Measurements from ENCODE around the gene ENDOD1.
"Not testable (repeated sequence)": the region's sequence is repeated elsewhere in the genome, so short reads cannot be mapped to it uniquely, and the experiment has no call there.

Gene ENDOD1

DNA sequence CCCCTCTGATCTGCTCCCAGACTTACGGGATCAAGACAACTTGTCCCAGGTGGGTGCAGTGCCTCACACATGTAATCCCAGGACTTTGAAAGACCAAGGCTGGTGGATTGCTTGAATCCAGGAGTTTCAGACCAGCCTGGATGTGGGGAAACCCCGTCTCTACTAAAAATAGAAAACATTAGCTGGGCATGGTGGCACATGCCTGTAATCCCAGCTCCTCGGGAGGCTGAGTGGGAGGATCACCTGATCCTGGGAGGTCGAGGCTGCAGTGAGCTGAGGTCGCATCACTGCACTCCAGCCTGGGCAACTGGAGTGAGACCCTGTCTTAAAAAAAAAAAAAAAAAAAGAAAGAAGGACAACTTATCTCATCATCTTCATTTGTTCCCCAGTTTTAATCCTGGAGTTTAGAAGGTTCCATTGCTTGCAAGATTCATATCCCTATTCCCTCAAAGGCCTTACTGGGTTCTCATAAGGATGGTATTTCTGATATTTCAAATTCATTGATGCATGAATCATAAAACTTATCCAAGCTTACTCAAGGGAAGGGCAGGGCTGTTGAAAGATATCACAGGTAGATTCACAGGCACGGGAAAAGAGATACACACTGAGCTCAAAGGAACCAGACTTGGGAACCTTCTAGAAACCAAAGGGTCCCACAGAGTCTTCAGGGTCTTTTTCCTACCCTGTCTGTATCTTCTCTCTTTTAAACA, 14.6 kb downstream of the ENDOD1 start:
- no peak for DNase-seq

DNA sequence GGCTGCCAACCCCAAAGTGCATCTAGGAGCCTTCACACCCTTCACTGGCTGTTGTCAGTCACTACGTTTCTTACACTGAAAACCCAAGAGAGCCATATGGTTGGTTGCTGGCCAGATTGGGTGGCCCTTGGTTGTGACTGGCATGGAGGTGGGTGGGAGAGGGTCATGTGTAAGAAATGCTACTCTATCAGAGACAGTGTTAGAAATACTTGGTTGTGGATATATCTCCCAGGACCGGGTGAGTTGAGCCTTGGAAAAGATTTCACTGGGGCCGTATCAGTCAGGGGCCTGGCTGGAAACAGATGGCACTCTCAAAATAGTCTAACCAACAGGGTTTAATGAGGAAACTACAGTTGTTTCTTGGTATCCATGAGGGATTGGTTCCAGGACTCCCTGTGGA, 15.2 kb downstream of the ENDOD1 start:
- DNase-seq: no peak

DNA sequence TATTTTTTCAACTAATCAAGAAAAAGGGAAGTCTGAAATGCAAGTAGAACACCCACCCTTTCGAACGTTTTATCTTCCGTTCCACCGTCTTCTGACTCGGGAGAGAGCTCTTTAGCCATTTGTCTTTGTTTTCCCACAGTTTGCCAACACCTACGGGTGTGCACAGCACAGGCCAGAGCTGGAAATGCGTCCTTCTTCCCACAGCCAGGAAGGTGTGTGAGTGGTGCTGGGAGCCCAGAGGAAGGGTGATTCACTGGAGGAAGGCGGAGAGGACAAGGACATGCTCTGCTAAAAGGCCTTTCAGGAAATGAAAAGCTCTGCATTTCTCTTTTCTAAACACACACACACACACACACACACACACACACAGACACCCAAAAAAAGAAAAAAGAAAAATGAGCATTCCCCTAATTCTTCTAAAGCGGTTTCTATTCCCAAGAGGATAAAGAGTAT, 18.5 kb downstream of the ENDOD1 start:
- DNase-seq: peak; percentile 69

DNA sequence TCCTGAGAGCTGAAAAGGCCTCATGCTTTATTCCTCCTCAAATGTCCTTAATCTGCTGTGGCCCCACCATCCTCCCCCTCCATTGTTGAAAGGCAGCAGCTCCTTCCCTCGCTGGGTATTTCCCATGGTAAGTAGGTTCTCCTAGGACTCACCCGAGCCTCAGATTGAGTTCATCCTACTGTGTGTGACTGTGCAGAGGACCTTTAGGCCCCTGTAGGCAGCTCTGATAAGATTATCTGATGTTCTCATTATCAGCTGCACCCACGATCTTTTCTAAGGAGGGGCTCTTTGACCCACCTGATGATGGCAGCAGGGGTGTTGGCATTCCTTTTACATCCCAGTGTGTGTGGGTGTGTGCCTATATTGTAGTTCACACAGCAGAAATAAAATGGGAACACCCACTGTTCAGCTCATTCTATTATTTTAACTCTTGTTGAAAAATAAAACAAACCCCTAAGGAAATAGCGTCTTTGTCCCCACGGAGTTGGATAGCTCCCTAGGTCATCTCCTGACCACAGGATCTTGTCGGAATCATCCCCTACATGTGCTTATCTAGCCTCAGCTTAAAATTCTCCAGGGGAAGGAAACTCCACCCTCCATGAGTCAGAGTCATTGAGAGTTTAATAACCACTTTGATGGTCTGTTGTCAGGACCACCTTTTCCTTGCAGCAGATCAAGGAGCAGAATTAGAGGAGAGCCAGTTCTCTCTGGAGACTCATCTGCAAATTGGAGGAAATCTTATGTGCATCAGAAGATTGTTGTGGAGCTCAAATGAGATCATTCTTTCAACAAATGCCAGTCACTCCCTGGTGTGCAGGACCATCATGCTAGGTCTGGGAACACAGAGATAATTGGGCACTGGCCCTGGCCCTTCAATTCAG, 19.3 kb downstream of the ENDOD1 start:
- peak; percentile 45 for DNase-seq

DNA sequence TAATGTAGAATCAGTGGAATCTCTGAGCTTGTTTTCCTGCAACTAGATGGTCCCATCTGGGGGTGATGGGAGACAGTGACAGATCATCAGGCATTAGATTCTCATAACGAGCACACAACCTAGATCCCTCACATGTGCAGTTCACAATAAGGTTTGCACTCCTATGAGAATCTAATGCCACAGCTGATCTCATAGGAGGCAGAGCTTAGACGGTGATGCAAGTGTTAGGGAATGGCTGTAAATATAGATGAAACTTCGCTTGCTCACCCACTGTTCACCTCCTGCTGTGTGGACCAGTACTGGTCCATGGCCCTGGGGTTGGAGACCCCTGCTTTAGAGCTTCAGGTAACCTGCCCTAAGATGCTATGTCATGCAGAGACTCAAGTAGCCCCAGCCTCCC, 21.8 kb downstream of the ENDOD1 start:
- DNase-seq: not testable (repeated sequence)

DNA sequence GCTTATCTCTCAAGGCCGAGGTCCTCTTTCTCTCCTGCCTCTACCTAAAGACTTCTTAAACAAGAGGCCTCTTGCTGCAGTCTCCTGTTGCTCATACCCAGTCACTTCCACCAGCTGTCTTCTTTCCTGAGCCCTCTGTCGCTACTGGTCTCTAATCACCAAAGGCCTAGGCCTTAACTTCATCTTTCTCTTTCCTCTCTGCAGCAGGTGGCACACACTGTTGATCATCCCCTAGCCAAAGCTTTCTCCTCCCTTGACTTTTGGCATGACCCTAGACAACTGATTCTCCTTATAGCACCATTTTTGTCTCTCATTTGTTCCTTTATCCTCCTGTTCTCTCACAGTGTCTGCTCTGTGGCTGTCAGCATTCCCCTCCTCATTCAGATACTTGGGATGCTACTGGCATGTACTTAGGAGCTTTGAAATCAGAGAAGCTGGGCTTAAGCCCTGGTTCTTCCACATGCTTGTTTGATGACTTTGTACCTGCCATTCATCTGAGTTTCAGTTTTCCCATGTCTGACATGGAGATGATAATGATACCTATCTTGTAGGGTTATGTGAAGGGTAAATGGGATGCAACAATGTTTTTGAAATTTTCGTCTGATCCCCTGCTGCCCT, 22.4 kb downstream of the ENDOD1 start:
- no peak for DNase-seq

DNA sequence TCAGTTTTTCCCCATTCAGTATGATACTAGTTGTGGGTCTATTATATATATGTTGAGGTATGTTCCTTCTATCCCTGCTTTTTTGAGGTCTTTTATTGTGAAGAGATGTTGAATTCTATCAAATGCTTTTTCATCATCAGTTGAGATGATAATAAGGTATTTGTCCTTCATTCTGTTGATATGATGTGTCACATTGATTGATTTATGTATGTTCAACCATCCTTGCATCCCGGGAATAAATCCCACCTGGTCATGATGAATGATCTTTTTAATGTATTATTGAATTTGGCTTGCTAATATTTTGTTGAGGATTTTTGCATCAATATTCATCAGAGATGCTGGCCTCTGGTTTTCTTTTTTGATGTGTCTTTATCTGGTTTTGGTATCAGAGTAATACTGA, 26.0 kb downstream of the ENDOD1 start:
- no peak for DNase-seq

DNA sequence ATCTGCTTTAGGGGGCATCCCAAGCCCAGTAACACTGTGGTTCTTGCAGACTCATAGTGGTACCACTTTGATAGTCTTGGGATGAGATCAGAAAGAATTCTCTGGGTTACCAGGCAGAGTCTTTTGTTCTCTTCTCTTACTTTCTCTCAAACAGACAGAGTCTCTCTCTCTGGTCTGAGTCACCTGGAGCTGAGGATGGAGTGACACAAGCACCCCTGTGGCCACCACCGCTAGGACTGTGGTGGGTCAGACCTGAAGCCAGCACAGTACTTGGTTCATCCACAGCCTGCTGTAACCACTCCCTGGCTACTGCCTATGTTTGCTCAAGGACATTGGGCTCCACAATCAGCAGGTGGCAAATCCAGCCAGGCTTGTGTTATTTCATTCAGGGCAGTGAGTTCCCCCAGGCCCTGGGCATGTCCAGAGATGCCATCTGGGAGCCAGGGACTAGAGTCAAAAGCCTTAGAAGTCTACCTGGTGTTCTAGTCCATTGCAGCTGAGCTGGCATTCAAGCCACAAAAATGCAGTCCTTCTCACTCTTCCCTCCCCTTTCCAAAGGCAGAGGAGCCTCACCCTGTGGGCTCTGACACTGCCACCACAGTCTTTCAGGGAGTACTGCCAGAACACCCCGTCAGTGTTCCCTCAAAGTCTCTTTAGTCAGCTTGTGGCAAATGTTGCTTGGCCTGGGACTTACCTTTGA, 29.9 kb downstream of the ENDOD1 start:
- no peak for DNase-seq

DNA sequence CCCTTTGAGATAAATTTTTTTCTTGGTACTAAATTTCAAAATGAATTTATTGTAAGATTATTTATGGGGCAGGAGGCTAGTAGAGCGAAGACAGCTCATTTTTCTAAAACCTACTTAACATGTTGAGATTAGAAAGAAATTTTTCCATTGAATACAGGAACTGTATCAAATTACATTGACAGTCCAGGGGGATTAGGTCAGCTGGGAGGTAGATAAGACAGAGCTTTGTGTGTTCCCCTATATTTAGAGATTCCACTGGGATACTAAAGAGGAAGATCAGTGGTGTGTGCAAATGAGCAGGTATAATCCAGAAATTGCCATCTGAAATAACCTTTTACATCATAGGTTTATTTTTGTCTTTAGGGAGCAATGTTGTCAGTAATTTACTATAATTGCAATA, 32.1 kb downstream of the ENDOD1 start:
- DNase-seq: no peak

DNA sequence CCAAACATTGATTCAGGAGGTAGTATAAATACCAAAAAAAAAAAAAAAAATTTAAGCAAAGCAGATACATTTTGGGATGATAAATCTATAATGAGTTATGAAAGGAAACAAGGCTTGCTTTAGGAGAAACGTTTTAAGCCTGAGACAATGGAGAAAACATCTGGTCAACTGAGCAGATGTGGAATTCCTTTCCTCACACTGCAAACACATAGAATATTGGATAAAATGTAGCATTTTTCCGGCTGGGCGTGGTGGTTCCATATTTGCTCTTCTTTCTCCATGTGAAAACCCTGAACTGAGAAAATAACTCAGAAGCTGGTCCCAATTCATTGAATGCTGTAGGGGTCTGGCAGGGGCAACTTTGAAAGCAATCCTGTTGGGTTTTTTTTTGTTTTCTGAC, 33.9 kb downstream of the ENDOD1 start:
- DNase-seq: no peak

DNA sequence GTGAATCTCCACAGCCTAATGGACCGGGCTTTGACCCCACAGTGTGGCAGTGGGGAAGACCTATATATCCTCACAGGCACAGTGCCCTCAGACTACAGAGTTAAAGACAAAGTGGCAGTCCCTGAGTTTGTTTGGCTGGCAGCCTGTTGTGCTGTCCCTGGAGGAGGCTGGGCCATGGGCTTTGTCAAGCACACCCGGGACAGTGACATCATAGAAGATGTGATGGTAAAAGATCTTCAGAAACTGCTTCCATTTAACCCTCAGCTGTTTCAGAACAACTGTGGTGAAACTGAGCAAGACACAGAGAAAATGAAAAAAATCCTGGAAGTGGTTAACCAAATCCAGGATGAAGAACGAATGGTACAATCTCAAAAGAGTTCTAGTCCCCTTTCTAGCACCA, 39.0 kb downstream of the ENDOD1 start:
- no peak for DNase-seq

DNA sequence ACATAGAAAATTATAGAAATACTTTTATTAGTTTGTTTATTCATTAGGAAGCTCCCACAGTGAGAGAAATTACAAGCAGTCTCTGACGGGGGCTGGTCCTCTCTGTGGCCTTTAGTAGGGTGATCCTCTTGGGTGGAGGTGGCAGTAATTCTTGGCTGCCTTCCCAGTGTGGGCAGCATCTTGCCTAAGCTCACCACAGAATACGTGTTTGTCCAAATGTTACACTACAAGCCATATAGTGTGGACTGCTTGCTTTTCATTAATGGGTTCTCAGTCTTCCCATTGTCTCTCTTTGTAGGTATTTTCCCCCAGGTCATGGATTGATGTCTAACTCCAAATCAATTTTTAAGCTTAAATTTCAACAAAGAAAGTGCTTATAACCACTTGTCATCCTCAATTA, 43.3 kb downstream of the ENDOD1 start:
- no peak for DNase-seq

DNA sequence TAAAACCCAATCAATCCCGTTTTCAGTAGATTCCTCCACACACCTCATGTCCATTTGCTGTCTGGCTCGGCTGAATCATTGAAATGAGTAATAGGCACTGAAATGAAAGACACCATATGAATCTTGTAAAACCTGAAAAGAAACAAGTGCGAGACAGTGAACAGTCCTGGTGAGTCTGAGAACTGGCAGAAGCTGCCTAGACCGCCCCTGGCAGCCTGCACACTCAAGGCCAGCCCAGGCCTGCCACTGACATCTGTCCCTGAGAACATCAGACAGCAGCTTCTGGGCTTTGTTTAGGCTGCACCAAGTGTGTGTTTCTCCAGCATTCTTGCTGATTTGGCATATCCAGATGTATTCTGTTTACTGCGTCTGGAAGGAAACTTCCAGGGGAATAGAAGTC, 44.8 kb downstream of the ENDOD1 start:
- DNase-seq: peak; percentile 80

DNA sequence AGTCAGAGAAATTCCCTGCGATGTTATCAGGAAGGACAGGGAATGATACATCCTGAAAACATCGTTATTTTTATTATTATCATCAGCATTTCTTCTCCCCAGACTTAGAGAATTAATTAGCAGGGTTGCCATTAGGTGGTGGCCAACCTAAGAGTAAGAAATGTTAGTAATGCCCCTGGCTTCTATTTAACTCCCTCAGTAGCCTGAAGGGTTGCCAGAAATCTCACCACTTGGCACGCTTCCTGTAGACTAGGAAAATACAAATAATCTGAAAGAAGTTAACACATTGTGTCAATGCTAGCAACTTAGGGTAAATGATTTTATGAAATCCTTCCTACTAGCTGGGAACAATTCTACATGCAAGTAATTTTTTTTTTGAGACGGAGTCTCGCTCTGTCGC, 45.5 kb downstream of the ENDOD1 start:
- DNase-seq: no peak

DNA sequence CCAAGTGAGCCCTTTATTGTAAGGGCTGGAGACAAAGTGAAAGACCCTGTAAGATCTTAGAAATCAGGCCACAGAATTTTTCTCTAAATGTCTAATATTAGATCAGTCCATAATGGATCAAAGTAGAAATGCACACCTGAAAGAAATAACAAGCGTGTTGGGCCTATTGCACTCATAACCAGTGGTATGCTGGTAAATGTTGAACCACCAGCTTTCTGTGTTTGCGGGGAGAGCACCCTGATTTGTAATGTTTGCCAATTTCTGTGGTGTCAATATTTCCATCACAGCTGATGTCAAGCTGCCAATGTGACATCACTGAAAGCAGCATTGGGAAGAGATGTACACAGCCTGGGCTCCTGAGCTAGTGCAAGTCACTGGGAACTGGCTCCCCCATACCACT, 46.2 kb downstream of the ENDOD1 start:
- no peak for DNase-seq

DNA sequence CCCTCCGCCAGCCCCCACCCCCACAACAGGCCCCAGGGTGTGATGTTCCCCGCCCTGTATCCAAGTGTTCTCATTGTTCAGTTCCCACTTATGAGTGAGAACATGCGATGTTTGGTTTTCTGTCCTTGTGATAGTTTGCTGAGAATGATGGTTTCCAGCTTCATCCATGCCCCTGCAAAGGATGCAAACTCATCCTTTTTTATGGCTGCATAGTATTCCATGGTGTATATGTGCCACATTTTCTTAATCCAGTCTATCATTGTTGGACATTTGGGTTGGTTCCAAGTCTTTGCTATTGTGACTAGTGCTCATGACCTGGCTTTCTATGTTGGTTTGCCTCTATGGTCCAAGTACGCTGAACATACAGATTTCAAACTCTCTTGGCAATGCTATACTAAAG, 47.1 kb downstream of the ENDOD1 start:
- DNase-seq: not testable (repeated sequence)

DNA sequence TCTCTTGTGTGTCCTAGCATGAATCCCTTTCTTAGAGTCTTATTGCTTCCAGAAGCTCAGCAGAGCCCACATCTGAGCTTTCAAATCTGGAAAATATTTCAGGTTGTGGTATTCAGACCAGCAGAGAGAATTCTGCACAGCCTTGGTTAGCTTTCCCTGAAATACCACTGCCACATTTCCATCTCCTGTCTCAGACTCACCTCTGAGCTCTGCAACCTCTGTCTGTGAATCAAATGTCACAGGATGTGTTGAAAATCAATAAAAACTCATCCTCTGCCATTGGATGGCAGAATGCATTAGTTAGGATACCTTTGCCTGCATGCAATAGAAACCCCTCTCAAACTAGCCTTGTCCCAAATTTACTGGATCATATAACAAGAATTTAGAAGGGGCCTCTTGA, 47.7 kb downstream of the ENDOD1 start:
- no peak for DNase-seq

DNA sequence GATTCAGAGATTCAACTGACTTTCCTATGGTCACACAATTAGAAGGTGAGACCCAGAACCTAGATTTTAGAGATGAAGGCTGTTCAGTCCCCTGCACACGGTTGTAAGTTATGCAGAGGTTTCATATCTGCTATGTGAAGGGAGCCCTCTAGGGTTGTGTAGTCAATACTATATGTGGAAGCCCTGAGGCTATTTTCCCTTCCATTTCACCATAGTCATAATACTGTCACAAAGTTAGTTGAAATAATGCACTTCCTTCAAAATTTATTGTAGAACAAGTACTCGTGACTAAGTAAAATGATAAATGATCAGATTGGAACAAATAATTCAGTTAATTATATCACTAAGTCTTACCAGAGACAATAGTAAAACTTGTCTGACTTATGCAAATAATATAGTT, 48.8 kb downstream of the ENDOD1 start:
- DNase-seq: no peak

DNA sequence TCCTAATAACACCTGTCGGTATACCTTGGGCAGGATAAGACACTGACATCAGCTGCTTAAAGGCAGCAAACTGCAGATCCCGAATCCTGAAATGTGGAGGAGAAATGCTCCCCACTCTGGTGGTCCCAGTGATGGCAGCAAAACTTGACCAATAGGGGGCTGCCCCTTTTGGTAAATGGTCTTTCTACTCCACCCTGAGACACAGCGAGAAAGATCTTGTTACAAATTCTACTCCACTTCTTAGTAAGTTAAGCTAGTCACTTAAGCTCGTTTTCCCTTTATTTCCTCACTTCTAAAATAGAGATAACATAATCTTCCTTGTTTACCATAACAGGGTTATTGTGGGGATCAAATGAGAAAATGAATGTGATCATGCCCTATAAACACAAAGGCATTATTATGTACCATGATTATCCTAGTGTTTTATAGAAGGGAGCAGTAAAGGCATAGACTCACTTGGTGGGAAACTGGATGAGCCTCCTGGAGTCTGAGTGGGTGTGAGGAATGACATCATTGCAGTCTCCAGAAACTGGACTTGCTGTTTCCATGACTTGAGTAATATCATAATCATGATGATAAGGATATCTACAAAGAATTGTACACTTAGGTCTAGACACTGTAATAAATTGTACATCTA, 50.9 kb downstream of the ENDOD1 start:
- no peak for DNase-seq

DNA sequence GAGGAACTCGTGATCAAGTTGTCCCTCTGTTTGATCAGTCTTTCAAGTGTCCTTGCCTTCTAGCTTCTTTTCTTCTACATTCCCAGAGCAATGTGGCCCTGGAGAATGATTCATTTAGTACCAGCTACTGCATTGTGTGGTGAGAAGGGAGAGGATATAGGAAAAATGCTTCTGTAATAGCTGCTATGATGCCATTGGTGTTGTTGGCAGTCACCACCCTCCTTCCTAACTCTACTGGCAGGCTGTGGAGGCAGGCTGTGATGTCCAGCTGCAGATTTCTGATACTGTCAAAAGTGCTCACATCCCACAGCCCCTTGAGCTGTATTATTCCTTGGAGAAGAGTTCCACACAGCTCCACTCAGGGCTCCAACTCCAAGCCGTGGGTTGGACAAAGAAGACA, 52.8 kb downstream of the ENDOD1 start:
- DNase-seq: no peak

DNA sequence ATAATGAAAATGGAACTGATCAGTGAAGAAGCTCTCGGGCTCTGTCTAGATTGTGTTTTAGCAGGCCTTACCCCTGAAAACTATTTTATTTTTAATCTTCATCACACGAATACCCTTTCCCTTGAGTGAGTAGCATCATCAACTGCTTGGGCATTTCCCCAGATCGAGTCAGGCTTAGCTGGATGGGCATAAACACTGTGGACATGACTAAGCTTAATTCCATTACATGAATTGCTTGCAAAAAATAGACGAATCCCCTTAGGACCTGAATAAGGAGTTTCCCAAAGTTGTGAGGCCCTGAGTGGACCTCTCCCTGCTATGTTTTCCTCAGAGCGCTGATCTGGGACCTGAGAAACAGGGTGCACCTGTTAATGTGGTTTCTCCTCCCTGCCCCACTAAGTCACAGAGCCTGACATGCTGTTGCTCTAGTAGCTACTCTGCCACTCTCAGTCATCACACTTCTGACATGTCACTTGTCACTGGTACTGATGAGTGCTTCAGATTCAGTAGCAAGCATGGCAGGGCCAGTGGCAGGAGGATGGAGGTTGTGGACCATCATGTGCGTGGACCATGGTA, 53.5 kb downstream of the ENDOD1 start:
- peak; percentile 48 for DNase-seq
